ENCODE measurements around the gene NPL. TPM values are rescaled to one million over a fixed set of nuclear protein-coding genes. Genes with fewer than 3 reads are reported as not detected.

Gene NPL
- total RNA-seq, 4 donors from 2014 or later = 16.2 to 132 (median 30.0) TPM

GRCh38 chr1:182869241-182869666 is 79.7 kb downstream of the NPL start:
- no peak for TF ChIP-seq CTCF (IDR thresholded peaks at IDR 0.05; ENCODE audit: low read depth)

- TF ChIP-seq CTCF (IDR thresholded peaks at IDR 0.05; ENCODE audit: low read depth) = no peak
Measured at GRCh38 chr1:182872881-182873280, 83.3 kb downstream of the NPL start.

GRCh38 chr1:182875889-182876288 is 86.3 kb downstream of the NPL start:
- TF ChIP-seq CTCF (IDR thresholded peaks at IDR 0.05; ENCODE audit: low read depth) = no peak

- TF ChIP-seq CTCF (IDR thresholded peaks at IDR 0.05; ENCODE audit: low read depth) = no peak
Measured at GRCh38 chr1:182877331-182877730, 87.8 kb downstream of the NPL start.

- TF ChIP-seq CTCF (IDR thresholded peaks at IDR 0.05; ENCODE audit: low read depth) = no peak
Measured at GRCh38 chr1:182877842-182878241, 88.3 kb downstream of the NPL start.

Other genes with a start within 250 kb of the NPL start
- 10 to 100 TPM in 2 of 4 donors, 1 to 10 TPM in 2; 6.4 to 14.6 (median 10.2) TPM for gene RNASEL, start 200.5 kb upstream of the NPL start, total RNA-seq
- under 1 TPM; 0.49 to 0.88 (median 0.80) TPM for gene RGS16, start 185.4 kb upstream of the NPL start, total RNA-seq
- gene RGS8, start 105.2 kb upstream of the NPL start, total RNA-seq = not detected
- 100 to 1,000 TPM in 1 of 4 donors, 10 to 100 TPM in 3; 47.7 to 102 (median 84.9) TPM for gene DHX9, start 49.6 kb downstream of the NPL start, total RNA-seq
- gene SHCBP1L, start 163.4 kb downstream of the NPL start, total RNA-seq = under 1 TPM in 1 of 4 donors, not detected in 3; 0.22 TPM
- 100 to 1,000 TPM; 423 to 675 (median 560) TPM for gene LAMC1, start 233.6 kb downstream of the NPL start, total RNA-seq

Measured in subcutaneous adipose tissue (tissue), 4 donors.